Heart left ventricle (tissue), 13 donors: ENCODE data around the gene SCO1.

Source experiments
- POLR2A ChIP-seq, 2 donors: fragments of 450-650 bp; IDR thresholded peaks; one replicate each; pipeline ENCODE4 v1.6.1; 2017; ENCODE audit warnings: antibody characterized with exemption in 2 of 2, mild to moderate bottlenecking in 2 of 2, moderate library complexity in 2 of 2
- TF ChIP-seq, protein P1 (sequence below), 12 donors: fragments of 200-600 bp; sonication (generic) in 4 of 12; IDR thresholded peaks; one replicate each; pipeline versions ENCODE4 v1.5.0 to v1.8.0; 2018 to 2022; ENCODE audit warnings: antibody characterized with exemption in 12 of 12, mild to moderate bottlenecking in 5 of 12
- donor health status: ischemic (EF 13 %, LVEDD 7.1; RV severe dilation, severe dysfunction).
- donor health status: DM: no; HTN: yes; CAD: no.
- donor health status: DM: no; HTN: no; CAD: no.
- donor health status: ischemic (EF 25% LVEDD 6.9; RV normal size, moderate dysfunction).
- donor health status: ischemic (EF 25% LVEDD 5.7; RV mildly dilated, moderate dysfunction).
- donor health status: ischemic (EF 35%, LVEDD 5.7; RV mildly dilated, moderate dysfunction).
- donor health status: nonischemic (EF 11% LVEDD 7.7; RV severe dilation, severe dysfunction).
- donor health status: DM: yes; HTN: yes; CAD: no.
- donor health status: PGD.
- donor health status: ischemic (EF 29% LVEDD 5.4; RV normal size, mild dysfunction).
- donor health status: nonischemic (EF 23%, LVEDD 6.1; RV moderate dilation, normal function).

DNA sequence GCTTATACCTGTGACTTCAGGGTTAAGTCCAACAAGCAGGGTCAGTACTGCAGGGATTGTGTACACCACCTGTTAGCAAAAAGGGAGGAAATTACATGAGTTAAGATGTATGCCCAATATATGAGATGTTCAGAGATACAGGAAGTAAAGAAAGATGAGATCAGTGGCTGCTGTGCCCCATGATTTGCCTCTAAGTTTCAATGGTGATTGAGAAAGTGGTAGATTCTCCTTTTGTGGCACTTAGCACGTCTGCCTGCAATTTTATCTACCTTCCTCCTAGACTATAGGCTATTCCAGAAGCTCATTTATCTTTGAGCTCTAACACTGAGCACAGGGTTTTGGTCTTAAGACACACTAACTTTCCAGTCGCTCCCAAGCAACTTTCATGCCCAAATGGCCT is 28.9 kb upstream of the SCO1 start:
- TF ChIP-seq POLR2A (IDR thresholded peaks at IDR 0.05) = no peak
- TF ChIP-seq, protein P1, sequence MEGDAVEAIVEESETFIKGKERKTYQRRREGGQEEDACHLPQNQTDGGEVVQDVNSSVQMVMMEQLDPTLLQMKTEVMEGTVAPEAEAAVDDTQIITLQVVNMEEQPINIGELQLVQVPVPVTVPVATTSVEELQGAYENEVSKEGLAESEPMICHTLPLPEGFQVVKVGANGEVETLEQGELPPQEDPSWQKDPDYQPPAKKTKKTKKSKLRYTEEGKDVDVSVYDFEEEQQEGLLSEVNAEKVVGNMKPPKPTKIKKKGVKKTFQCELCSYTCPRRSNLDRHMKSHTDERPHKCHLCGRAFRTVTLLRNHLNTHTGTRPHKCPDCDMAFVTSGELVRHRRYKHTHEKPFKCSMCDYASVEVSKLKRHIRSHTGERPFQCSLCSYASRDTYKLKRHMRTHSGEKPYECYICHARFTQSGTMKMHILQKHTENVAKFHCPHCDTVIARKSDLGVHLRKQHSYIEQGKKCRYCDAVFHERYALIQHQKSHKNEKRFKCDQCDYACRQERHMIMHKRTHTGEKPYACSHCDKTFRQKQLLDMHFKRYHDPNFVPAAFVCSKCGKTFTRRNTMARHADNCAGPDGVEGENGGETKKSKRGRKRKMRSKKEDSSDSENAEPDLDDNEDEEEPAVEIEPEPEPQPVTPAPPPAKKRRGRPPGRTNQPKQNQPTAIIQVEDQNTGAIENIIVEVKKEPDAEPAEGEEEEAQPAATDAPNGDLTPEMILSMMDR (IDR thresholded peaks at IDR 0.05) = no peak
